ENCODE data around the gene TMEM44. TPM values are rescaled to one million over a fixed set of nuclear protein-coding genes. Genes with fewer than 3 reads are reported as not detected.

Gene TMEM44
- polyA plus RNA-seq, 1 donor (not counting 4 experiments of a cell fraction or from before 2014, with no cell fraction given), result 13.3 TPM

- no peak overlapping the region for H3K27ac ChIP-seq (ENCODE audit: control insufficient read depth, insufficient read depth, low read length)
- FAIRE-seq (no peak), DNase-seq (ENCODE audit: low read depth, low spot score) (no peak)
- H3K9me3 ChIP-seq (ENCODE audit: control insufficient read depth, low read depth, low read length), result no peaks in the 10 kb centered on the region
- H3K9ac ChIP-seq (ENCODE audit: control insufficient read depth, extremely low read depth, insufficient read depth, low read length), result no peak overlapping the region
- H2AFZ ChIP-seq (ENCODE audit: control insufficient read depth, low read length), result no peak overlapping the region
- no peaks in the 10 kb centered on the region for H4K20me1 ChIP-seq (ENCODE audit: control insufficient read depth, extremely low read depth, insufficient read depth, low read length)
- no peak for TF ChIP-seq EZH2 (IDR thresholded peaks at IDR 0.05; ENCODE audit: low read length)
- TF ChIP-seq, protein P1, sequence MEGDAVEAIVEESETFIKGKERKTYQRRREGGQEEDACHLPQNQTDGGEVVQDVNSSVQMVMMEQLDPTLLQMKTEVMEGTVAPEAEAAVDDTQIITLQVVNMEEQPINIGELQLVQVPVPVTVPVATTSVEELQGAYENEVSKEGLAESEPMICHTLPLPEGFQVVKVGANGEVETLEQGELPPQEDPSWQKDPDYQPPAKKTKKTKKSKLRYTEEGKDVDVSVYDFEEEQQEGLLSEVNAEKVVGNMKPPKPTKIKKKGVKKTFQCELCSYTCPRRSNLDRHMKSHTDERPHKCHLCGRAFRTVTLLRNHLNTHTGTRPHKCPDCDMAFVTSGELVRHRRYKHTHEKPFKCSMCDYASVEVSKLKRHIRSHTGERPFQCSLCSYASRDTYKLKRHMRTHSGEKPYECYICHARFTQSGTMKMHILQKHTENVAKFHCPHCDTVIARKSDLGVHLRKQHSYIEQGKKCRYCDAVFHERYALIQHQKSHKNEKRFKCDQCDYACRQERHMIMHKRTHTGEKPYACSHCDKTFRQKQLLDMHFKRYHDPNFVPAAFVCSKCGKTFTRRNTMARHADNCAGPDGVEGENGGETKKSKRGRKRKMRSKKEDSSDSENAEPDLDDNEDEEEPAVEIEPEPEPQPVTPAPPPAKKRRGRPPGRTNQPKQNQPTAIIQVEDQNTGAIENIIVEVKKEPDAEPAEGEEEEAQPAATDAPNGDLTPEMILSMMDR (optimal IDR thresholded peaks at IDR 0.05 in 1 of 3, IDR thresholded peaks at IDR 0.05 in 1 of 3, conservative IDR thresholded peaks at IDR 0.05 in 1 of 3; ENCODE audit: extremely low read depth in 1 of 3, insufficient read depth in 2 of 3, low read length in 3 of 3), result no peak
- H3K27me3 ChIP-seq (ENCODE audit: control insufficient read depth, extremely low read depth, insufficient read depth, low read length), result no peaks in the 10 kb centered on the region
- H3K4me3 ChIP-seq (ENCODE audit: control insufficient read depth in 2 of 3, extremely low read depth in 1 of 3, insufficient read depth in 2 of 3, low read depth in 1 of 3, low read length in 3 of 3), result no peak overlapping the region
- dilution Hi-C loops (cut with MboI; ENCODE audit: extremely low pct_ligation_motif_present, low sequenced_read_pairs), result no loop called here
- H3K36me3 ChIP-seq (ENCODE audit: control insufficient read depth in 2 of 2, extremely low read depth in 1 of 2, insufficient read depth in 2 of 2, low read length in 2 of 2), result peaks cover 7 to 22% of the 10 kb centered on the region in 2 experiments
- no peaks in the 10 kb centered on the region for H3K9me1 ChIP-seq (ENCODE audit: control insufficient read depth, extremely low read depth, insufficient read depth, low read length)
- H3K79me2 ChIP-seq (ENCODE audit: control insufficient read depth, insufficient read depth, low read length), result peaks cover 24% of the 10 kb centered on the region
- no peaks in the 10 kb centered on the region for H3K4me1 ChIP-seq (ENCODE audit: control insufficient read depth, extremely low read depth, insufficient read depth, low read length)
- no peak overlapping the region for H3K4me2 ChIP-seq (ENCODE audit: control insufficient read depth, extremely low read depth, insufficient read depth, low read depth, low read length)
These were observed 31.6 kb upstream of the TMEM44 start for GRCh38 chr3:194664857-194665256.

GRCh38 chr3:194661946-194662345 is 28.7 kb upstream of the TMEM44 start:
- H4K20me1 ChIP-seq (ENCODE audit: control insufficient read depth, extremely low read depth, insufficient read depth, low read length), result no peaks in the 10 kb centered on the region
- H3K4me2 ChIP-seq (ENCODE audit: control insufficient read depth, extremely low read depth, insufficient read depth, low read depth, low read length), result no peak overlapping the region
- H3K27ac ChIP-seq (ENCODE audit: control insufficient read depth, insufficient read depth, low read length), result no peak overlapping the region
- no peaks in the 10 kb centered on the region for H3K4me1 ChIP-seq (ENCODE audit: control insufficient read depth, extremely low read depth, insufficient read depth, low read length)
- no peak overlapping the region for H3K9ac ChIP-seq (ENCODE audit: control insufficient read depth, extremely low read depth, insufficient read depth, low read length)
- no peak for TF ChIP-seq EZH2 (IDR thresholded peaks at IDR 0.05; ENCODE audit: low read length)
- TF ChIP-seq, protein P1 (optimal IDR thresholded peaks at IDR 0.05 in 1 of 3, IDR thresholded peaks at IDR 0.05 in 1 of 3, conservative IDR thresholded peaks at IDR 0.05 in 1 of 3; ENCODE audit: extremely low read depth in 1 of 3, insufficient read depth in 2 of 3, low read length in 3 of 3), result no peak
- no peak overlapping the region for H3K4me3 ChIP-seq (ENCODE audit: control insufficient read depth in 2 of 3, extremely low read depth in 1 of 3, insufficient read depth in 2 of 3, low read depth in 1 of 3, low read length in 3 of 3)
- no peaks in the 10 kb centered on the region for H3K9me3 ChIP-seq (ENCODE audit: control insufficient read depth, low read depth, low read length)
- DNase-seq (ENCODE audit: low read depth, low spot score), result no peak
- dilution Hi-C loops (cut with MboI; ENCODE audit: extremely low pct_ligation_motif_present, low sequenced_read_pairs), result no loop called here
- no peak for FAIRE-seq
- peaks cover 15 to 34% of the 10 kb centered on the region in 2 experiments for H3K36me3 ChIP-seq (ENCODE audit: control insufficient read depth in 2 of 2, extremely low read depth in 1 of 2, insufficient read depth in 2 of 2, low read length in 2 of 2)
- H2AFZ ChIP-seq (ENCODE audit: control insufficient read depth, low read length), result no peak overlapping the region
- H3K27me3 ChIP-seq (ENCODE audit: control insufficient read depth, extremely low read depth, insufficient read depth, low read length), result no peaks in the 10 kb centered on the region
- no peaks in the 10 kb centered on the region for H3K9me1 ChIP-seq (ENCODE audit: control insufficient read depth, extremely low read depth, insufficient read depth, low read length)
- H3K79me2 ChIP-seq (ENCODE audit: control insufficient read depth, insufficient read depth, low read length), result peaks cover 1% of the 10 kb centered on the region
